H1 (cell line): ENCODE results near the gene UGT1A7. TPM values are rescaled to one million over a fixed set of nuclear protein-coding genes. Genes with fewer than 3 reads are reported as not detected.

Experiments used
- CTCF ChIA-PET: fragments of 300-600 bp; sonication (Branson Sonifier 250); formaldehyde crosslinking; loops from one replicate; lab custom pipeline; 2021; ENCODE audit not compliant: partially characterized antibody; lab: Charles Lee
- POLR2A ChIA-PET: fragments of 300-600 bp; sonication (Branson Sonifier 250); formaldehyde crosslinking; loops from one replicate; lab custom pipeline; 2021; ENCODE audit warnings: inconsistent platforms; ENCODE audit not compliant: partially characterized antibody; lab: Charles Lee
- DNase-seq, 2 experiments: peaks; one replicate each; pipeline versions ENCODE4 v3.0.0 to v3.0.0-alpha.2; 2010 to 2022; ENCODE audit warnings: low spot score in 2 of 2, low read depth in 1 of 2, mixed read lengths in 1 of 2
- FAIRE-seq: peaks from 2 replicates; lab custom pipeline; 2011; peaks lifted over from hg19 to GRCh38; lab: Jason Lieb, UNC
- H2AFZ ChIP-seq: 2 replicates; pipeline ENCODE4 v1.8.1; 2012; ENCODE audit warnings: low read length, inconsistent platforms
- H2AK5ac ChIP-seq: 2 replicates; pipeline ENCODE4 v1.6.1; 2013; ENCODE audit warnings: low read depth, low read length
- H2BK120ac ChIP-seq: replicated peaks from 2 replicates; pipeline ENCODE3; 2013; ENCODE audit warnings: low read depth, low read length, inconsistent platforms
- H2BK12ac ChIP-seq: 2 replicates; pipeline ENCODE4 v1.6.1; 2013; ENCODE audit warnings: low read depth, low read length
- H2BK15ac ChIP-seq: 2 replicates; pipeline ENCODE4 v1.6.1; 2013; ENCODE audit warnings: low read length
- H2BK20ac ChIP-seq: 2 replicates; pipeline ENCODE4 v1.6.1; 2013; ENCODE audit warnings: low read length
- H2BK5ac ChIP-seq: 2 replicates; pipeline ENCODE4 v1.6.1; 2013; ENCODE audit warnings: low read depth, low read length
- H3K14ac ChIP-seq: 2 replicates; pipeline ENCODE4 v1.6.1; 2013; ENCODE audit warnings: inconsistent platforms; ENCODE audit not compliant: insufficient read length
- H3K18ac ChIP-seq: 2 replicates; pipeline ENCODE4 v1.6.1; 2013; ENCODE audit warnings: low read length; ENCODE audit errors: extremely low read depth
- H3K23ac ChIP-seq: 2 replicates; pipeline ENCODE4 v1.6.1; 2013; ENCODE audit warnings: inconsistent platforms; ENCODE audit not compliant: insufficient read length
- H3K23me2 ChIP-seq: 2 replicates; pipeline ENCODE4 v1.6.1; 2013; ENCODE audit warnings: low read depth, low read length
- H3K27ac ChIP-seq: 2 replicates; pipeline ENCODE4 v1.6.1; 2011; ENCODE audit warnings: low read depth, low read length, inconsistent platforms
- H3K27me3 ChIP-seq, 4 experiments: replicated peaks in 1 of 4; 1 replicate in 1 of 4; 2 replicates in 3 of 4; pipeline versions ENCODE4 v1.6.1 to v1.8.1; 2011 to 2013; ENCODE audit warnings: low read length in 3 of 4, mild to moderate bottlenecking in 3 of 4, inconsistent platforms in 2 of 4, mixed read lengths in 2 of 4, moderate library complexity in 1 of 4; ENCODE audit not compliant: control insufficient read depth in 3 of 4, insufficient read depth in 3 of 4; ENCODE audit errors: extremely low read depth in 1 of 4
- H3K36me3 ChIP-seq, 4 experiments: 2 replicates each; pipeline versions ENCODE4 v1.6.1 to v1.8.1; 2011 to 2013; ENCODE audit warnings: mild to moderate bottlenecking in 4 of 4, low read length in 3 of 4, moderate library complexity in 2 of 4, control low read depth in 1 of 4, inconsistent platforms in 1 of 4; ENCODE audit not compliant: insufficient read depth in 4 of 4, control insufficient read depth in 2 of 4
- H3K4ac ChIP-seq: replicated peaks from 2 replicates; pipeline ENCODE3; 2013; ENCODE audit warnings: low read length, low read depth, mixed read lengths, inconsistent platforms; ENCODE audit not compliant: insufficient read length
- H3K4me1 ChIP-seq, 4 experiments: replicated peaks in 1 of 4; 1 replicate in 1 of 4; 2 replicates in 3 of 4; pipeline versions ENCODE4 v1.6.1 to v1.8.1; 2011 to 2013; ENCODE audit warnings: low read length in 3 of 4, inconsistent platforms in 2 of 4, mixed read lengths in 1 of 4; ENCODE audit not compliant: insufficient read depth in 4 of 4, control insufficient read depth in 3 of 4
- H3K4me2 ChIP-seq, 2 experiments: 2 replicates each; pipeline versions ENCODE4 v1.6.1 to v1.8.1; 2011 to 2013; ENCODE audit warnings: low read depth in 2 of 2, low read length in 2 of 2, control low read depth in 1 of 2, inconsistent platforms in 1 of 2, mild to moderate bottlenecking in 1 of 2; ENCODE audit not compliant: insufficient read depth in 1 of 2
- H3K4me3 ChIP-seq, 4 experiments: fragments of 200-600, 300-600 bp in 1 of 4; sonication (generic), shearing (Covaris generic), sonication (Bioruptor Twin) in 1 of 4; 2 replicates each; pipeline versions ENCODE4 v1.5.1 to v1.8.1; 2011 to 2016; ENCODE audit warnings: low read length in 4 of 4, low read depth in 3 of 4, control low read depth in 2 of 4, inconsistent platforms in 2 of 4, mild to moderate bottlenecking in 2 of 4, mixed read lengths in 1 of 4, moderate library complexity in 1 of 4; ENCODE audit not compliant: insufficient read depth in 2 of 4; ENCODE audit errors: extremely low read depth in 1 of 4
- H3K56ac ChIP-seq: replicated peaks from 2 replicates; pipeline ENCODE3; 2013; ENCODE audit warnings: low read depth, mild to moderate bottlenecking, mixed read lengths, low read length, inconsistent platforms; ENCODE audit not compliant: insufficient read length
- H3K79me1 ChIP-seq: 2 replicates; pipeline ENCODE4 v1.6.1; 2013; ENCODE audit warnings: low read depth, low read length, control low read depth
- H3K79me2 ChIP-seq, 2 experiments: 2 replicates each; pipeline versions ENCODE4 v1.6.1 to v1.8.1; 2012 to 2013; ENCODE audit warnings: low read length in 2 of 2, mild to moderate bottlenecking in 2 of 2, inconsistent platforms in 1 of 2; ENCODE audit not compliant: insufficient read depth in 2 of 2, control insufficient read depth in 1 of 2
- H3K9ac ChIP-seq, 4 experiments: replicated peaks in 1 of 4; 1 replicate in 1 of 4; 2 replicates in 3 of 4; pipeline versions ENCODE4 v1.6.1 to v1.8.1; 2011 to 2013; ENCODE audit warnings: low read depth in 3 of 4, low read length in 3 of 4, control low read depth in 2 of 4, mild to moderate bottlenecking in 2 of 4, moderate library complexity in 2 of 4, inconsistent platforms in 1 of 4; ENCODE audit errors: extremely low read depth in 1 of 4
- H3K9me3 ChIP-seq, 2 experiments: 2 replicates each; pipeline versions ENCODE4 v1.6.1 to v1.8.1; 2012 to 2013; ENCODE audit warnings: mild to moderate bottlenecking in 2 of 2, moderate library complexity in 2 of 2, control low read depth in 1 of 2, inconsistent platforms in 1 of 2, low read depth in 1 of 2, low read length in 1 of 2, mixed read lengths in 1 of 2; ENCODE audit not compliant: insufficient read depth in 2 of 2
- H4K20me1 ChIP-seq, 2 experiments: replicated peaks in 1 of 2; 2 replicates each; pipeline versions ENCODE3 to v1.8.1; 2011 to 2013; ENCODE audit warnings: inconsistent platforms in 2 of 2, low read length in 2 of 2, mild to moderate bottlenecking in 1 of 2; ENCODE audit not compliant: insufficient read depth in 2 of 2, control insufficient read depth in 1 of 2
- H4K5ac ChIP-seq: 2 replicates; pipeline ENCODE4 v1.6.1; 2013; ENCODE audit warnings: low read length, low read depth, mixed read lengths, inconsistent platforms; ENCODE audit not compliant: insufficient read length
- H4K8ac ChIP-seq: 2 replicates; pipeline ENCODE4 v1.8.0; 2013; ENCODE audit warnings: mild to moderate bottlenecking, moderate library complexity, low read length, inconsistent platforms; ENCODE audit not compliant: insufficient read depth; ENCODE audit errors: extremely low read depth
- H4K91ac ChIP-seq: replicated peaks from 2 replicates; pipeline ENCODE3; 2013; ENCODE audit warnings: low read length, mixed read lengths, inconsistent platforms; ENCODE audit not compliant: insufficient read length
- CREB1 ChIP-seq: IDR thresholded peaks from 2 replicates; pipeline ENCODE4 v1.6.1; 2012; ENCODE audit warnings: inconsistent platforms
- CTCF ChIP-seq, 3 experiments: IDR thresholded peaks; 1 replicate in 2 of 3; 2 replicates in 1 of 3; pipeline versions ENCODE4 v1.5.1 to v1.6.1; 2011; ENCODE audit warnings: low read length in 3 of 3, mild to moderate bottlenecking in 3 of 3, inconsistent platforms in 2 of 3, low read depth in 1 of 3, moderate library complexity in 1 of 3; ENCODE audit not compliant: insufficient read depth in 1 of 3; ENCODE audit errors: control extremely low read depth in 1 of 3
- FOSL1 ChIP-seq: IDR thresholded peaks from 2 replicates; pipeline ENCODE4 v1.6.1; 2011; ENCODE audit warnings: mild to moderate bottlenecking, low read depth, low read length, moderate library complexity; ENCODE audit not compliant: insufficient read depth
- MAFK ChIP-seq: IDR thresholded peaks from 2 replicates; pipeline ENCODE4 v1.6.1; 2012; ENCODE audit warnings: low read depth, mild to moderate bottlenecking, improper control_type of control experiment, low read length
- MAX ChIP-seq: IDR thresholded peaks from 2 replicates; pipeline ENCODE4 v1.6.1; 2012; ENCODE audit warnings: inconsistent platforms
- PHF8 ChIP-seq: fragments of 200-600 bp; sonication (generic); conservative IDR thresholded peaks from 2 replicates; pipeline ENCODE4 v1.7.1; 2012; ENCODE audit warnings: low read depth, mild to moderate bottlenecking, inconsistent platforms, low read length, moderate library complexity
- RAD21 ChIP-seq, 2 experiments: IDR thresholded peaks in 1 of 2; conservative IDR thresholded peaks in 1 of 2; 2 replicates each; pipeline ENCODE4 v1.6.1; 2011; ENCODE audit warnings: low read depth in 2 of 2, low read length in 2 of 2, improper control_type of control experiment in 1 of 2, inconsistent platforms in 1 of 2, mild to moderate bottlenecking in 1 of 2, moderate library complexity in 1 of 2
- SIN3A ChIP-seq, 2 experiments: IDR thresholded peaks in 1 of 2; conservative IDR thresholded peaks in 1 of 2; 2 replicates each; pipeline ENCODE4 v1.6.1; 2011 to 2012; ENCODE audit warnings: low read length in 2 of 2, improper control_type of control experiment in 1 of 2, low read depth in 1 of 2, mild to moderate bottlenecking in 1 of 2
- YY1 ChIP-seq: IDR thresholded peaks from 2 replicates; pipeline ENCODE4 v1.6.1; 2011; ENCODE audit warnings: low read depth, mild to moderate bottlenecking, low read length
- WGBS, 2 experiments: shearing (Covaris generic) in 1 of 2; methylation state at CpG; one replicate each; pipeline versions ENCODE4 v1.1.6 to v1.1.7; 2013 to 2015; ENCODE audit warnings: low lambda C conversion rate in 2 of 2, mixed read lengths in 2 of 2, inconsistent platforms in 1 of 2, low coverage in 1 of 2, missing lambda C conversion rate in 1 of 2; ENCODE audit not compliant: insufficient replicate concordance in 2 of 2, insufficient coverage in 1 of 2, insufficient read length in 1 of 2; ENCODE audit errors: extremely low coverage in 1 of 2, missing lambda C conversion rate in 1 of 2; 5-methylcytosine and 5-hydroxymethylcytosine counted together
- polyA plus RNA-seq, 7 experiments: library from polyadenylated mRNA; depleted of rRNA in 3 of 7; stranded (reverse) in 5 of 7; unstranded in 2 of 7; fragments of >200 nt in 5 of 7; fragments of 200-250 nt in 2 of 7; gene quantifications; 1 replicate in 5 of 7; 2 replicates in 1 of 7; 4 replicates in 1 of 7; pipeline versions ENCODE4 v1.2.1 to v1.2.3, GENCODE V29; 2011 to 2013; ENCODE audit warnings: missing spikeins in 2 of 7, mixed read lengths in 2 of 7
- total RNA-seq: library from RNA; stranded (reverse); fragmentation: NEBNext Ultra II Directional; extraction: Animal tissue kit (Norgen Biotek cat#: 25700); gene quantifications from 2 replicates; pipeline ENCODE4 v1.2.1, GENCODE V29; 2021

Gene UGT1A7
- total and polyA plus RNA-seq, 2 of the 8 experiments (the other 6 are each of a cell fraction or from before 2014, with no cell fraction given), result not detected

- ChIA-PET CTCF (interaction anchor here (0.6 to 3.2 kb wide), 22 partner anchors 13 to 283 kb away, joined by 3 to 19 read pairs (median 4); partner anchors contain the start of gene UGT1A3), POLR2A (no interaction called here)
- no peaks in the 10 kb centered on the region for H4K20me1 ChIP-seq
- 0 out of 2 replicates have a peak overlapping the region, but pooled peaks have one; percentile 8 for H4K8ac ChIP-seq
- peak; percentile 75 for FAIRE-seq
- H3K4me1 ChIP-seq, result no peaks in the 10 kb centered on the region
- 54% methylated on average over 11 of the region's 11 CpGs; no CpG with 5 or more reads in 1 of the 2 experiments for WGBS, 2 experiments
- H3K18ac ChIP-seq, result no peak overlapping the region
- H3K9me3 ChIP-seq, result no peaks in the 10 kb centered on the region
- H2BK15ac ChIP-seq, result no peak overlapping the region
- H3K79me1 ChIP-seq, result no peaks in the 10 kb centered on the region
- H4K91ac ChIP-seq, result no peak overlapping the region
- H3K27ac ChIP-seq, result no peak overlapping the region
- H3K4ac ChIP-seq, result no peak overlapping the region
- H2BK120ac ChIP-seq, result no peak overlapping the region
- no peak overlapping the region for H3K23ac ChIP-seq
- H2BK12ac ChIP-seq, result no peak overlapping the region
- no peak overlapping the region for H2AK5ac ChIP-seq
- no peak overlapping the region for H3K9ac ChIP-seq
- peak; percentile 50 to 91 for DNase-seq
- H4K5ac ChIP-seq, result no peak overlapping the region
- peak overlapping the region; percentile 94; the same call in 1 of the 2 replicates for H2AFZ ChIP-seq
- no peaks in the 10 kb centered on the region for H3K79me2 ChIP-seq
- no peak overlapping the region for H3K56ac ChIP-seq
- H2BK20ac ChIP-seq, result no peak overlapping the region
- H2BK5ac ChIP-seq, result no peak overlapping the region
- H3K23me2 ChIP-seq, result no peaks in the 10 kb centered on the region
- no peak overlapping the region for H3K4me3 ChIP-seq
- H3K36me3 ChIP-seq, result no peaks in the 10 kb centered on the region
- no peak overlapping the region for H3K14ac ChIP-seq
- H3K4me2 ChIP-seq, result no peak overlapping the region
- H3K27me3 ChIP-seq, result peaks cover 0 to 1% (median 0%) of the 10 kb centered on the region in 4 experiments; a peak in 1 of 7 replicates
- TF ChIP-seq MAX (no peak), CTCF (IDR thresholded peaks at IDR 0.05; ENCODE audit: control extremely low read depth in 1 of 3, insufficient read depth in 1 of 3, low read depth in 1 of 3, low read length in 3 of 3) (peak; percentile 83 to 91 (median 90)), RAD21 (IDR thresholded peaks at IDR 0.05 in 1 of 2, conservative IDR thresholded peaks at IDR 0.05 in 1 of 2; ENCODE audit: low read depth in 2 of 2, low read length in 2 of 2) (peak; percentile 85 to 87), PHF8 (no peak), CREB1 (peak; percentile 13; the same call in 1 of the 2 replicates), FOSL1 (no peak), YY1 (peak; percentile 39; the same call in 1 of the 2 replicates), SIN3A (conservative IDR thresholded peaks at IDR 0.05 in 1 of 2, IDR thresholded peaks at IDR 0.05 in 1 of 2; ENCODE audit: low read depth in 1 of 2, low read length in 2 of 2) (no peak), MAFK (no peak)
These were observed 29.8 kb downstream of the UGT1A7 start for GRCh38 chr2:233711312-233712008.
